Body of pancreas (tissue), 4 donors: ENCODE measurements around the gene CERT1. TPM values are rescaled to one million over a fixed set of nuclear protein-coding genes. Genes with fewer than 3 reads are reported as not detected.

Experiments
- ATAC-seq: fragments of 150-250 bp; one replicate; pipeline ENCODE4 v1.9.1; 2016
- DNase-seq, 4 donors: peaks; one replicate each; pipeline ENCODE4 v3.0.0-alpha.2; 2019
- H3K27ac ChIP-seq, 4 donors: fragments of 200-600 bp; sonication (generic); 1 replicate in 3 of 4; 2 replicates in 1 of 4; pipeline versions ENCODE4 v1.5.1 to v1.6.1; 2016 to 2019; ENCODE audit warnings: mild to moderate bottlenecking in 1 of 4, mixed read lengths in 1 of 4, moderate library complexity in 1 of 4
- H3K27me3 ChIP-seq, 2 donors: fragments of 200-600 bp; sonication (generic); one replicate each; pipeline ENCODE4 v1.6.0; 2016; ENCODE audit warnings: mild to moderate bottlenecking in 1 of 2
- H3K36me3 ChIP-seq, 2 donors: fragments of 200-600 bp; sonication (generic); replicated peaks in 1 of 2; 2 replicates each; pipeline ENCODE4 v1.5.1; 2016; ENCODE audit warnings: low read depth in 2 of 2; ENCODE audit not compliant: insufficient read depth in 1 of 2
- H3K4me1 ChIP-seq: fragments of 200-600 bp; sonication (generic); one replicate; pipeline ENCODE4 v1.6.0; 2016
- H3K4me3 ChIP-seq, 2 donors: fragments of 200-600 bp; sonication (generic); 1 replicate in 1 of 2; 2 replicates in 1 of 2; pipeline ENCODE4 v1.5.1; 2016 to 2019
- H3K9me3 ChIP-seq, 3 donors: fragments of 200-600 bp; sonication (generic); 1 replicate in 2 of 3; 2 replicates in 1 of 3; pipeline ENCODE4 v1.5.1; 2016
- CTCF ChIP-seq, 7 experiments: fragments of 450-650 bp in 4 of 7; fragments of 200-600 bp in 3 of 7; sonication (generic) in 3 of 7; IDR thresholded peaks; one replicate each; pipeline ENCODE4 v1.5.1; 2016 to 2019; ENCODE audit warnings: antibody characterized with exemption in 7 of 7
- POLR2A ChIP-seq, 3 donors: fragments of 450-650 bp; IDR thresholded peaks; one replicate each; pipeline ENCODE4 v1.6.1; 2016; ENCODE audit warnings: antibody characterized with exemption in 3 of 3, mild to moderate bottlenecking in 2 of 3
- WGBS, 2 donors: methylation state at CpG; one replicate each; pipeline ENCODE4 v1.1.5; 2017; 5-methylcytosine and 5-hydroxymethylcytosine counted together
- intact Hi-C: fragments of 100-400 bp; cut with DNase I; formaldehyde crosslinking; loops from one replicate; pipeline ENCODE4 v1.15.1; 2023
- total RNA-seq, 2 donors: library from RNA; depleted of rRNA; stranded (reverse); fragments of >200 nt; gene quantifications; one replicate each; pipeline ENCODE4 v1.1.0, GENCODE V29; 2016

CERT1 gene
- total RNA-seq, 2 donors from 2014 or later: 17.8 to 19.5 TPM

- 89 to 95% methylated on average over 1 of the region's 1 CpG for WGBS, 2 donors
- ATAC-seq: no peak
- Histone ChIP-seq H3K27me3 (no peaks in the 10 kb centered on the region), H3K36me3 (no peaks in the 10 kb centered on the region), H3K4me3 (no peak overlapping the region), H3K27ac (no peak overlapping the region), H3K4me1 (no peaks in the 10 kb centered on the region), H3K9me3 (no peaks in the 10 kb centered on the region)
- DNase-seq: no peak
- intact Hi-C loops: no loop called here
- TF ChIP-seq CTCF (IDR thresholded peaks at IDR 0.05): no peak
- no peak for TF ChIP-seq POLR2A (IDR thresholded peaks at IDR 0.05)
Observed at GRCh38 chr5:75484605-75485004, 26.8 kb downstream of the CERT1 start.

- intact Hi-C loops: no loop called here
- Histone ChIP-seq H3K27me3 (no peaks in the 10 kb centered on the region), H3K9me3 (no peaks in the 10 kb centered on the region), H3K27ac (no peak overlapping the region), H3K4me3 (no peak overlapping the region), H3K36me3 (no peaks in the 10 kb centered on the region), H3K4me1 (no peaks in the 10 kb centered on the region)
- DNase-seq: no peak
- ATAC-seq: no peak
- TF ChIP-seq POLR2A (IDR thresholded peaks at IDR 0.05) (no peak), CTCF (IDR thresholded peaks at IDR 0.05) (no peak)
- 93 to 96% methylated on average over 3 of the region's 3 CpGs for WGBS, 2 donors
Observed at GRCh38 chr5:75482482-75482881, 28.9 kb downstream of the CERT1 start.

GRCh38 chr5:75481024-75481423 is 30.4 kb downstream of the CERT1 start:
- WGBS, 2 donors: 93 to 97% methylated on average over 4 of the region's 4 CpGs
- Histone ChIP-seq H3K4me3 (no peak overlapping the region), H3K27me3 (no peaks in the 10 kb centered on the region), H3K4me1 (no peaks in the 10 kb centered on the region), H3K36me3 (no peaks in the 10 kb centered on the region), H3K9me3 (no peaks in the 10 kb centered on the region), H3K27ac (no peak overlapping the region)
- ATAC-seq (no peak), DNase-seq (no peak)
- intact Hi-C loops: no loop called here
- no peak for TF ChIP-seq CTCF (IDR thresholded peaks at IDR 0.05)
- no peak for TF ChIP-seq POLR2A (IDR thresholded peaks at IDR 0.05)

- ATAC-seq (no peak), DNase-seq (no peak)
- peaks cover 18% of the 10 kb centered on the region for H3K4me1 ChIP-seq
- TF ChIP-seq POLR2A (IDR thresholded peaks at IDR 0.05): no peak
- TF ChIP-seq CTCF (IDR thresholded peaks at IDR 0.05): no peak
- WGBS, 2 donors: 88 to 95% methylated on average over 4 of the region's 4 CpGs
- no peaks in the 10 kb centered on the region for H3K9me3 ChIP-seq
- intact Hi-C loops: no loop called here
- no peaks in the 10 kb centered on the region for H3K36me3 ChIP-seq
- H3K4me3 ChIP-seq: no peak overlapping the region
- no peak overlapping the region for H3K27ac ChIP-seq
- H3K27me3 ChIP-seq: no peaks in the 10 kb centered on the region
Observed at GRCh38 chr5:75475364-75475763, 36.1 kb downstream of the CERT1 start.

GRCh38 chr5:75473463-75473862 is 38.0 kb downstream of the CERT1 start:
- Histone ChIP-seq H3K9me3 (peaks cover 0 to 3% (median 0%) of the 10 kb centered on the region in 3 donors), H3K4me1 (peaks cover 18% of the 10 kb centered on the region), H3K36me3 (no peaks in the 10 kb centered on the region), H3K27ac (peak overlapping the region in 2 of 4 donors; percentile 15 to 49), H3K4me3 (no peak overlapping the region), H3K27me3 (no peaks in the 10 kb centered on the region)
- TF ChIP-seq POLR2A (IDR thresholded peaks at IDR 0.05) (no peak), CTCF (IDR thresholded peaks at IDR 0.05) (no peak)
- 42 to 55% methylated on average over 2 of the region's 2 CpGs for WGBS, 2 donors
- DNase-seq (no peak), ATAC-seq (no peak)
- intact Hi-C loops: no loop called here
